Activated T-helper 1 cell treated with anti-CD3 and anti-CD28 coated beads, Interleukin-2, amount 50 U/mL, for 16 hours (primary cell): ENCODE data around the gene ARFGAP2.

Experiments used
- DNase-seq, 2 donors: peaks; one replicate each; pipeline ENCODE4 v3.0.0-alpha.2; 2020; ENCODE audit warnings: low read depth in 1 of 2, low spot score in 1 of 2

The ARFGAP2 gene

DNA sequence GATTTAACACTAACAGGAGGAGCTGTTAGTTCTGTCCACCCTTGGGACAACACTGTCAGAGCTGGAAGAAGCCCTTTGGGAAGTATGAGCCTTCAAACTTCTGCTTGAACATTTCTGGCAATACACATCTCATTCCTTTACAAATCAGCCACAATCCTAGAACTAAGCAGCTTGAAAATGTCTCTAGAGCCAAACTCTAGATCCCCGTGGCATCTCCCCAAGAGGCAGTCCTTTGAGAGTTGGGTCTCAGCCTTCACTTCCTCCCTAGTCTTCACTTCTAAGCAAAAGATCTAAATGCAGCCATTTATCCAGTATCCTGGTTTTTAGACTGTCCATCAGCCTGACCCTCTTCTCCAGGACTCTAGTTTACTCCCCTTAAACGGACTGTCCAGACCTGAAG, 26.9 kb downstream of the ARFGAP2 start:
- no peak for DNase-seq

- DNase-seq = no peak
Observed at GRCh38 chr11:47148903-47149531, 27.7 kb downstream of the ARFGAP2 start.

GRCh38 chr11:47148270-47148669, 28.4 kb downstream of the ARFGAP2 start:
- DNase-seq = no peak

DNA sequence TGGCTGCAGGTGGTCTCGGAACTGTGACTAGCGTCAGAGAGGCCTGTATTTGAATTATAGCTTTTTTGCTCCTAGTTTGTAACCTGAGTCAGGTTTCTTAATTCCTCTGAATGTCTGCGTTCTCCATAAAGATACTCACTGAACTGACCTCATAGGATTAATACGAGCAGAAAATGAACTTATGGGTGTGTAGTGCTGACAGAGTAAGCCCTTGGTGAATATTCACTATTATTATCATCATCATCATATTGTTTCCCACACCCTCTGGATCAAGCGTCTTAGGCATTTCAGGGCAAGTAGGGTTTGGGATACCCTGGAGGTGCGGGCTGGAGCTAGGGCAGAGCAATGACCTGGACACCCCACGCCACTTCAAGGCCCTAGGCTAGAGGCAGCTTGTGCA, 29.0 kb downstream of the ARFGAP2 start:
- DNase-seq = no peak

DNA sequence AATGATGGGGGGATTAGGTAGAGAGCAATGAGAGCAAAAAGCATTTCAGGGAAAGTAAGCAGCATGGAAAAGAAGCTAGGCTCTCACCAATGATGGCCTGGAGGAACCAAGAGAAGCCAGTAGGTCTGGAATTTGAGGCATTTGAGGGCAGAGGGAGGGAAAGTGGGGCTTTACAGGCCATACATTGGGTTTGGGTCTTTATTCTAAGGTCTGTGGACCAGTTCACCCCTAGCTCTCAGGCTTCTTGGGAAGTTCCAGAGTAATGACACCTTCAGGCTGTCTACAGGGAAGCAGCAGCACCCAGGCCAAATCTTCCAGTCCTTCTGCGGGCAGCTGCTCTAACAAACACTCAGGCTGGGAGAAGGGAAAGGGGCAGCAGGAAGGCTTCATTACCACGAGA, 29.4 kb downstream of the ARFGAP2 start:
- DNase-seq = no peak

- DNase-seq = no peak
Observed at GRCh38 chr11:47144541-47144940, 32.1 kb downstream of the ARFGAP2 start.

- no peak for DNase-seq
Observed at GRCh38 chr11:47143322-47143721, 33.4 kb downstream of the ARFGAP2 start.

GRCh38 chr11:47139878-47140277, 36.8 kb downstream of the ARFGAP2 start:
- no peak for DNase-seq

- DNase-seq = no peak
Observed at GRCh38 chr11:47137476-47137875, 39.2 kb downstream of the ARFGAP2 start.

DNA sequence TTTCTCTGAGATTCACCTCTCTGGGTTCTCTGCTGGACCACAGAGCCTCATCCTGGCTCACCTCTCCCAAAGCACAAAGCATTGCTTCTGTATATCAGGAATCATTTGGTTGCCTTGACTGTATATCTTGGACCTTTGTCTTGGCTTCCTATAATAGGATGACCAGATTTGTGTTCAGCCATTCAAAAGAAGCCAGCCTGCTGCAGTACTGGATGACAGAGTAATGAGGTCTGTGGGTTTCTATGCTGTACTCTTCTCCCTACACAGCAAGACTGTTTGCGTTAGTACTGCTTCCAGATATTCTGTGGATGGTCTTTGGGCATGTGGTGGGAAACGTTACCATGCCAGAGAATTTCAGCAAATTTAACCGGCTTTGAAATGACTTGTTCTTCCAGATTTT, 39.8 kb downstream of the ARFGAP2 start:
- DNase-seq = no peak

GRCh38 chr11:47136327-47136726, 40.4 kb downstream of the ARFGAP2 start:
- DNase-seq = no peak

- no peak for DNase-seq
Observed at GRCh38 chr11:47132981-47133380, 43.7 kb downstream of the ARFGAP2 start.

- DNase-seq = no peak
Observed at GRCh38 chr11:47132490-47132889, 44.2 kb downstream of the ARFGAP2 start.

DNA sequence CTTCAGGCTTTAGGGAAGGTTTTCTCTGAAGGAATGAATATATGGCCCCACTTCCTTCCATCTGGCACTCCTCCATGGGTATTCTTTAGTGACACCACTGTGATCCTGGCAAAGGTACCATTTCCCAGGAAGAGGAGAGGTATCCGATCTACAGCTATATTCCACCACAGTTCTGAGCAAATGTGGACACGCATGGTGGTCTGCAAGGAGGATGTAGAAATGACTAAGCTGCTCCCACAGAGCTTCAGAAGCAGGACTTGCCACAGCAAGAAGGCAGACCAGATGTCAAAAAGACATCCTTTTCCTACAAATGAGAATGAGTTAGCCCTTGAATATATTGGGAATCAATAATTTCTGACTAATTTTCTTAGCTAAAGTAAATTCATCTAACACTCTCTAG, 45.5 kb downstream of the ARFGAP2 start:
- DNase-seq = no peak

- no peak for DNase-seq
Observed at GRCh38 chr11:47130543-47130942, 46.1 kb downstream of the ARFGAP2 start.

DNA sequence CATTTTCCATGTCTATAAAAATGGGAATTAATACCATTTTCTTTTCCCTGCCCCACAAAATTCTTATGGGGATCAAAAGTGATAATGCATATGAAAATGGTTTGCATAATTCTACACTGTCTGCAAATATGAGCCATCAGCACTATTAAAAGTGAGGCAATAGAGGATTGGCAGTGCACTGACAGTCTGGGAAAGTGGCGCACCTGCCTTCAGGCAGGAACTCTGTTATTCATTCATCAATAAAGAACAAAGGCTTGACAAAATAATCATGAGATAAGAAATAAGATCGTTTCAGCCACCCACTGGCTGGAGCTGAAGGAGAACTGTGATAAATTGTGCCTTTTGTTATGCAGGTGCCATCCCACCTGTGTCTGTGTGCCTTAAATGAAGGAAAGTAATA, 49.5 kb downstream of the ARFGAP2 start:
- DNase-seq = no peak

DNA sequence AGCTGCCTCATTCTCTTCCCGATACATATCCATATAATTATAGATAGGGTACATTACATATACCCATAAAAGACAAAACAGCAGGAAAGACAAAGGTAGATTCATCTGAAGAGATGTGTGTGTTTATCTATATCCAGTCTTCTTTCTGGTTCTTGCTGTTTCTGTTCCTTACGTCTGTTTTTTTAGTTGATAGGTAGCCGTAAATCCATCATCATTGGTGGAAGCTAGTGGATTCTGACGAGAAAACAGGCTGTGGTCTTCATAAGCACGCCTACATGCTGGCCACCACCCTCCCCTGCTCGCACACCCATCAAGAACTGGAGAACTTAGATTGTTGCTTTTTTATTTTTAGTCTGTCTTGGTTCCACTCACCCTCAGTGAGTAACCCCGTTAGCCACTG, 51.6 kb downstream of the ARFGAP2 start:
- no peak for DNase-seq

GRCh38 chr11:47124675-47125074, 52.0 kb downstream of the ARFGAP2 start:
- DNase-seq = no peak

DNA sequence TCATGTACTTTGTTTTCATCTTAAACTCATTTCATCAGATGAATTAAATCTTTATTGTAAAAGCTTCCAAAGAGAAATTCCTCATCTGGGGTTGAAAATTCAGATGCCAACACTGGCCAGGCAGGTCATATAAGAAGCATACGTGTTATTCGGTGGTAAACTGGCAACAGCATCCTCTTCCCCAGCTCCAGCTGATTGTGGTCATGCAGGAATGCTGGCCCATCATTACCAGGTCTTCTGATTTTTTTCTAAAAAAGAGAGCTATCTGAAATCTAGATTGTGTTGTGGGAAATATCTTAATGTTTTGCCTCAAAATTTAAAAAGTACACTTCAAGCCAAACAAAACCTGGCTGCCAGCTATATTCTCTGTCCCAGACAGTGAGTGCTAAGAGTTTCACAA, 53.6 kb downstream of the ARFGAP2 start:
- no peak for DNase-seq

DNA sequence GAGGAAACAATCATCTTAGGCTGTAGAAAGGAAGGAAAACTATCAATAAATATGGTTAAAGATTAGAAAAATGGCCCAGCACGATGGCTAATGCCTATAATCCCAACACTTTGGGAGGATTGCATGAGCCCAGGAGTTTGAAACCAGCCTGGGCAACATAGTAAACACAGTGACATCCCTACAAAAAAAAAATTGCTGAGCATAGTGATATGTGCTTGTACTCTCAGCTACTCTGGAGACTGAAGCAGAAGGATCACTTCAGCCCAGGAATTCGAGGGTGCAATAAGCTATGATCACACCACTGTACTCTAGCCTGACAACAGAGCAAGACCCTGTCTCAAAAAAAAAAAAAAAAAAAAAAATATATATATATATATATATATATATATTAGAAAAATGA, 54.9 kb downstream of the ARFGAP2 start:
- no peak for DNase-seq

GRCh38 chr11:47121056-47121455, 55.6 kb downstream of the ARFGAP2 start:
- no peak for DNase-seq

GRCh38 chr11:47118958-47119688, 57.6 kb downstream of the ARFGAP2 start:
- peak in 1 of 2 donors; percentile 1 for DNase-seq
